HG03139 (cell line): ENCODE measurements around the gene FOXA1.

Experiments used
- ATAC-seq: cut with Tn5 transposase; IDR thresholded peaks from one replicate; pipeline ENCODE4 v1.9.1; 2021; ENCODE audit not compliant: unreplicated experiment

FOXA1 gene

GRCh38 chr14:37602605-37603453 is 7.8 kb upstream of the FOXA1 start:
- no peak for ATAC-seq

- ATAC-seq = no peak
Measured at GRCh38 chr14:37601865-37602264, 6.8 kb upstream of the FOXA1 start.

DNA sequence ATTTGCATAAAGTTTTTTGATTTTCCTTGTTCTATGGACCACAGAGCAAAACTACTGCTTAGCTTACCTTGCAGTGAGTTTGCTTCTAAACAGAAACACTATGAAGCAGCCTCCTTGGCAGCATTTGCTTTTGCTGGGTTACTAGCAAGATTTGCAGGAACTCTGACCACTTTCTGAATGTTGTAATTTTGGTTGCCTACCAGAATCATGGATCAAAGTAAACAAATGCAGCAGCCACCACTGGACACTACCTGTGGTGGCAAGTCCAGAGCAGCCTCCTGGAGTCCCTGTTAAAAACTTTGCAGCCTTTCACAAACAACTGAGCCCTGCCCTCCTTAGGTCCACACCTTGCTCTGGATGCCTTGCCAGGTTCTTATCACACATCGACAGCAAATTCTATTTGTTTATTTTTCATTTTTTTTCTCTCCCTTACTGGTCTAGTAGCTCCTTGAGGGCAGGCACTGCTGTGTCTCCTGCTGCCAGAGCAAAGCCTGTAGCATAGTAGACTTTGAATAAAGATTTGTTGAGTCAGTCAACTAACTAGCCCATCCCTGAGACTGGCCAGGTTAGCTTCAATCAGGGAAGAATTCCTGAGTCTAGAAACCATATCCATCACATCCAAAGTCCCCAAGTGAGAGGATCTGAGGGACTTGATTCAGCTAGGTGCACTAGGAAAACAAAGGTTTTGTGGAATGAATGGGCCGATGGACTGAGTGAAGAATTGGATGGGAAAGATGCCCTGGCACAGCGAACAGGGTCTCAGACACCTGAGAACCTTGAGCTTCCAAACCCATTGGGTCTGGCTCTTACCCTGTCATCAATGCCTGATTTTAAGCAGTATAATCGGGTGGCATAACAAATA is 6.1 kb upstream of the FOXA1 start:
- no peak for ATAC-seq

- no peak for ATAC-seq
Measured at GRCh38 chr14:37599507-37600368, 4.7 kb upstream of the FOXA1 start.

DNA sequence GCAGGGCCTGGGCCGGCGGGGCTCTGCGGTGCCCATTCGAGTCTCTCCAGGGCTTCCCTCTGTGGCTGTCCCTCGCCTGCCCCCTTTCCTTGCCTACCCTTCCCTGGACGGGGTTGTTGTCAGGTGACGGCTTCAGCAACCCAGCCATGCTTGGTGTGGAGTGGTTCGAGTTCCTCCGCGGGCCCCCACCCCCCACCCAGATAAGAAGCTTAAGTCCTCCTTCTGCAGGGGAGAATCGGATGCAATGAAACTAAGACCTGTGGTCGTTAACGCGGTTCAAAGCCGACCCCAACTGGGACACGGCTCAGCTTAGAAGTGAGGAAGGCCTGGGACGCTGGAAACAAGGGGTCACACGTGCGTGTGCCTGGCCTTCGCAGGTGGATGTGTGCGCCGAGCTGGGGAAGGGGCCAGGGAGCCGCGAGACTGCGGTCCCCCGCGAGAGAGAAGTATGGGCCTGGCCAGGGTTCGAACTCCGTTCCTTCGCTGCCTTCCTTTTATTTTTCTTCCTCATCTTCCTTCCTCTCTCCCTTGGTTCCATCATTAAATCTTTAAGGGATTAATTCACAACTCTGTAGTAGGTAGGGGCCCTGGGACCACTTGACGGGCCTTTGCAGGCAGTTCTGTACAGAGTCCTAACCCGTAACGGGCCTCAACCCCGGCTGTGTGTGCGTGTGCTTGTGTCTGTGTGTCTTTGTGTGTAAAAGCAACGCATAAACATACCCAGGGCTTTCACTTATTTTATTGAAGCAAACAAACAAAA is 3.9 kb upstream of the FOXA1 start:
- ATAC-seq = no peak

- ATAC-seq = no peak
Measured at GRCh38 chr14:37597914-37598746, 3.1 kb upstream of the FOXA1 start.

- no peak for ATAC-seq
Measured at GRCh38 chr14:37597538-37597913, 2.5 kb upstream of the FOXA1 start.

DNA sequence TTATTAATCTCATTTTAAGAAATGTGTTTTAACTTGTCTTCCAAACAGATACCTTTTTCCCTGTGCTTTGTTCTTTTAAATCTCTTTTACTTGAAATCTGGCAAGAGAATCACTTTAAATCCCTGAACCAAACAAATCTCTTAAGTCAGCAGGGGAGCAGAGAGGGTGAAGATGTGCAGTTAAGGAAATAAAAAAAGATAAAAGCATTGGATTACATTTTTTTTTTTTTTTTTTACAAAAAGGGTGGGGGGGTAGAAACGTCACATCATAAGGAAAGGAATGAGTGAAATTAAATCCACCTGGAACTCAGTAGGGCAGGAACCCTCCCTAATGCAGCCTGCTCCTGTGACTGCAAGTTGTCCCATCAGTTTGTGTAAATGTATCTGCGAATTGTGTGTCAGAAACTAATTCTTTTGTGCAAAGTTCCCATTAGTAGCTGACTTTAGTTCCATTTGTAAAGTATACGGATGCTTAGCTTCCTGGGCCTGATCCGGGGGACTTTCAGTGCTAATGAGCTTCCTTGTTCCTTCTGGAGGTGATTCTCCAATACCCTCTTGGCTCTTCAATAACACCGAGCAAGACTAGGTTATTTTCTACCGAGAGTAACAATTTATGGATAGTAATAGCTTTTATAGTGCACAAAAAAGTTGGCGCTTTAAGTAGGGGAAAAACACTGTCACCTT is 1.9 kb upstream of the FOXA1 start:
- ATAC-seq = no peak

DNA sequence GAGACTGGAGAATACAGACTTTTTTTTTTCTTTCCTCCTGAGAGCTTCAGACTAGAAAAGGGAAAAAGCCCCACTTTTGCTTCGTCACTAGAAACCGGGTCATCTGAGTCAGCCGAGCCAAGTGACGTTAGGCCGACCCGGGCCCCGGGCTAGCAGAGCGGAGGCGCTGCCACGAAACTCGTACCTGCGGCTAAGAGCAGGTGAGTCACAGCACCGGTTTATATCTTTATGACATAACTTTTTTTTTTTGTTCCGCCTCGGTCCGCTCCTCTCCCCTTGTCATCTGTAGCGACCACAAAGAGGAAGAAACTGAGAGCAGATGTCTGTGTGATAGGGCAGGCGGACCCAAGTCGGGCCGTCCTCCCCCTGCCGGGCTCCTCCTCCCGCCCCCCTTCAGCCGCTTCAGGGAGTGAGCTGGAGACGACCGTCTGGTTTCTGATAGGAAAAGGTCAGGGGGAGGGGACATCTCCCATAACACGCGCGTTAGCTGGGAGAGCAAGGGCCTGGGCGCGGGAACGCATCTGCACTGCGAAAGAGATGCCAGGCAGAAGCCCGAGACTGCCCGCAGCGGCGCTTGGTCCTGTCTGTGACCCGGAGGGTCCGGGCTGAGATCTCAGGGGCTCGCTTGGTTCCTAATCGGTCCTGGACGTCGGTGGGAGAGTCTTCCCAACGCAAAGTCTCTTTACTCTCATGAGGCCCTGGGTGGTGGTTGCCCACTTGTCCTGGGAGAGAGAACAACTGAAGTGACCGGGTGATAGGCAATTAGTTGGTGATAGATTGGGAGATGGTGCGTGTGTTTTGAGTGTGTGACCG is 966 bp upstream of the FOXA1 start:
- ATAC-seq = no peak

GRCh38 chr14:37594238-37594970 is 645 bp downstream of the FOXA1 start:
- ATAC-seq = no peak

DNA sequence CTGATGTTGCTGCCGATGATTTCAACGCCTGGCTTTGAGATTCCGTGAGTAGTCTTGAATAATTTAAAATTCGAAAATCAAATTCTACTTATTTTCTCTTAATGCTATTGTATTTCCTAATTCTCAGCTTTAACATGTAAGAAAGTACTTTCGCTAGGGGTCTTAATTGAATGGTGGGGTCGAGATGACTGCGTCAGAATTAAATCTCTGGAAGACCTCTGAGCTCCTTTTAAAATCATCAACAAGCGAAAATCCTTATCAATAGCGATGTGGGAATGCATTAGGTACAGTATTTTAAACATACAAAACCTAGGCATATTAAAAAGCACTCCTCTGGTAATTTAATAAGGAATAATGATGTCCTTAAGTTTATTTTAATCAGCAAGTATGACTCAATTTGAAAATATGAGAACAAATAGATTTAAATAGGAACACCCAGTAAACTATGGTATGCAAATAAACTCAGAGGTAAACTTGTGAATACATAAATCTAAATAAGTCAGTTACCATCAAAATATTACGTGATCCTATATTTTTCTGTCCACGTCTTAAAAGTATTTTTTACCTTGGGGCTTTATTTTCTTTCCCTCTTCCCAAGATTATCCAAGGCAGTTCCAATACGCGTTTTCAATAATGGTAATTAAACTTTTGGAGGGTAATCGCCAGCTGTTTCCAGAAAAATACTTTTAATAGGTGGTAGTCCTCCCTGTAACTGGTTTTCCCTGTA is 1.4 kb downstream of the FOXA1 start:
- ATAC-seq = no peak

- no peak for ATAC-seq
Measured at GRCh38 chr14:37592482-37593408, 2.3 kb downstream of the FOXA1 start.

DNA sequence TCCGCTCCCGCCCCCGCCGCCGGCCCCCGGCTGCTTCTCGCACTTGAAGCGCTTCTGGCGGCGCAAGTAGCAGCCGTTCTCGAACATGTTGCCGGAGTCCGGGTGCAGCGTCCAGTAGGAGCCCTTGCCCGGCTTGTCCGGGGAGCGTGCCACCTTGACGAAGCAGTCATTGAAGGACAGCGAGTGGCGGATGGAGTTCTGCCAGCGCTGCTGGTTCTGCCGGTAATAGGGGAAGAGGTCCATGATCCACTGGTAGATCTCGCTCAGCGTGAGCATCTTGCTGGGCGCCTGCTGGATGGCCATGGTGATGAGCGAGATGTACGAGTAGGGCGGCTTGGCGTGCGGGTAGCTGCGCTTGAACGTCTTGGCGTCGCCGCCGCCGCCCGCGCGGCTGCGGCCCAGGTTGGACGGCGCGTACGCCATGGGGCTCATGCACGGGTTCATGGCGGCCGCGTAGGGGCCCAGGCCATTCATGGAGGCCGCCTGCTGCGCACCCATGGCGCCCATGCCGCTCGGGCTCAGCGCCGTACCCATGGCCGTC is 3.0 kb downstream of the FOXA1 start:
- ATAC-seq = no peak

- no peak for ATAC-seq
Measured at GRCh38 chr14:37591311-37591940, 3.6 kb downstream of the FOXA1 start.
